ENCODE data around the gene OTOG.

DNA sequence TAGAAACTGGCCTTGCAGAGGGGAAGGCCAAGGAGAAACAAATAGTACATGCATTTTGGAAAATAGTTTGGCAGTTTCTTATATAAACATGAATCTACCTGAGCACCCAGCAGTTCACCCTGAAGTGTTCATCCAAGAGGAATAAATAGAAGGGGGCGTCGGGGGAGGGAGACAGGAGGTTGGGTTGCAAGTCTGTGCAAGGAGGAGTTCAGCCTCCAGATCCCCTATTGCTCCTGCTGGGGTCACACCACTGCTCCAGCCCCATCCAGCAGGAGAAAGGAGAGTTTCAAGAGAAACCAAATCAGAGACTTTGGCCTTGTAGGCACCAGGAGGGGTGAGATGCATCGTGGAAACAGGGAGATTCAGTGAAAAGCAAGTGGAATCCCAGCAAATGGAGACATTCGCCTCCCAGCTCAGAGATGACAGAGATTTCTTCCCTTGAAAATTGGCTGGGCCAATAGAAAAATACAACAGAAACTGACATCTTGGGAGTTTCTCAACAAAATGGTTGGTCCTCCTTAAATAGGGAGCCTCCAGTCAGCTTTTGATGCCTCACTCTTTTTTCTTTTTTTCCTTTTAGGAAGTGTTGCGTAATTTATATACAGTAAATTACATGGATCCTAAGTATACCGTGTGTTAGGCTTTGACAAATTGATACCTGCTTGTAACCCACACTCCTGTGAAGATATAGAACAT lies 34.1 kb downstream of the OTOG start:
- TF ChIP-seq, protein P1, sequence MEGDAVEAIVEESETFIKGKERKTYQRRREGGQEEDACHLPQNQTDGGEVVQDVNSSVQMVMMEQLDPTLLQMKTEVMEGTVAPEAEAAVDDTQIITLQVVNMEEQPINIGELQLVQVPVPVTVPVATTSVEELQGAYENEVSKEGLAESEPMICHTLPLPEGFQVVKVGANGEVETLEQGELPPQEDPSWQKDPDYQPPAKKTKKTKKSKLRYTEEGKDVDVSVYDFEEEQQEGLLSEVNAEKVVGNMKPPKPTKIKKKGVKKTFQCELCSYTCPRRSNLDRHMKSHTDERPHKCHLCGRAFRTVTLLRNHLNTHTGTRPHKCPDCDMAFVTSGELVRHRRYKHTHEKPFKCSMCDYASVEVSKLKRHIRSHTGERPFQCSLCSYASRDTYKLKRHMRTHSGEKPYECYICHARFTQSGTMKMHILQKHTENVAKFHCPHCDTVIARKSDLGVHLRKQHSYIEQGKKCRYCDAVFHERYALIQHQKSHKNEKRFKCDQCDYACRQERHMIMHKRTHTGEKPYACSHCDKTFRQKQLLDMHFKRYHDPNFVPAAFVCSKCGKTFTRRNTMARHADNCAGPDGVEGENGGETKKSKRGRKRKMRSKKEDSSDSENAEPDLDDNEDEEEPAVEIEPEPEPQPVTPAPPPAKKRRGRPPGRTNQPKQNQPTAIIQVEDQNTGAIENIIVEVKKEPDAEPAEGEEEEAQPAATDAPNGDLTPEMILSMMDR (conservative IDR thresholded peaks at IDR 0.05) = no peak
- TF ChIP-seq EZH2 (IDR thresholded peaks at IDR 0.05; ENCODE audit: low read depth) = no peak
